ENCODE results near the gene SULT4A1.

The SULT4A1 gene

GRCh38 chr22:43845981-43846380, 16.3 kb downstream of the SULT4A1 start:
- H3K79me2 ChIP-seq (ENCODE audit: insufficient read depth, low read length) = no peaks in the 10 kb centered on the region
- TF ChIP-seq EZH2 (IDR thresholded peaks at IDR 0.05; ENCODE audit: borderline replicate concordance, low read length) (no peak), CTCF (IDR thresholded peaks at IDR 0.05; ENCODE audit: low read length) (no peak)
- H3K4me3 ChIP-seq (ENCODE audit: low read depth, low read length, poor library complexity, severe bottlenecking) = no peak overlapping the region
- peaks cover 8% of the 10 kb centered on the region; the same call in 1 of the 2 replicates for H3K27me3 ChIP-seq (ENCODE audit: insufficient read depth, low read length)
- no peak overlapping the region for H2AFZ ChIP-seq (ENCODE audit: low read length)
- H3K9me2 ChIP-seq (ENCODE audit: low read depth, low read length) = no peaks in the 10 kb centered on the region
- H3F3A ChIP-seq (ENCODE audit: insufficient read depth, low read length) = no peaks in the 10 kb centered on the region
- no peaks in the 10 kb centered on the region for H4K20me1 ChIP-seq (ENCODE audit: insufficient read depth, low read length)
- no peaks in the 10 kb centered on the region for H3K36me3 ChIP-seq (ENCODE audit: insufficient read depth, low read length)
- H3K9ac ChIP-seq (ENCODE audit: low read length) = no peak overlapping the region
- no peak overlapping the region for H3K4me2 ChIP-seq (ENCODE audit: low read length)
- no peaks in the 10 kb centered on the region for H3K4me1 ChIP-seq (ENCODE audit: insufficient read depth, low read length, severe bottlenecking)
- no peak overlapping the region for H3K27ac ChIP-seq (ENCODE audit: low read depth, low read length, poor library complexity, severe bottlenecking)
- H3K9me3 ChIP-seq (ENCODE audit: low read length) = no peaks in the 10 kb centered on the region

- Histone ChIP-seq H3K4me1 (ENCODE audit: insufficient read depth, low read length, severe bottlenecking) (no peaks in the 10 kb centered on the region), H2AFZ (ENCODE audit: low read length) (no peak overlapping the region), H3K9ac (ENCODE audit: low read length) (no peak overlapping the region), H3K27ac (ENCODE audit: low read depth, low read length, poor library complexity, severe bottlenecking) (no peak overlapping the region), H3K36me3 (ENCODE audit: insufficient read depth, low read length) (no peaks in the 10 kb centered on the region), H3K4me2 (ENCODE audit: low read length) (no peak overlapping the region), H3F3A (ENCODE audit: insufficient read depth, low read length) (no peaks in the 10 kb centered on the region), H3K79me2 (ENCODE audit: insufficient read depth, low read length) (no peaks in the 10 kb centered on the region), H3K9me3 (ENCODE audit: low read length) (no peaks in the 10 kb centered on the region), H4K20me1 (ENCODE audit: insufficient read depth, low read length) (no peaks in the 10 kb centered on the region), H3K4me3 (ENCODE audit: low read depth, low read length, poor library complexity, severe bottlenecking) (no peak overlapping the region), H3K9me2 (ENCODE audit: low read depth, low read length) (no peaks in the 10 kb centered on the region), H3K27me3 (ENCODE audit: insufficient read depth, low read length) (peaks cover 8% of the 10 kb centered on the region; the same call in 1 of the 2 replicates)
- TF ChIP-seq EZH2 (IDR thresholded peaks at IDR 0.05; ENCODE audit: borderline replicate concordance, low read length) (no peak), CTCF (IDR thresholded peaks at IDR 0.05; ENCODE audit: low read length) (no peak)
Measured at GRCh38 chr22:43844560-43845545, 17.5 kb downstream of the SULT4A1 start.

GRCh38 chr22:43843783-43844530, 18.4 kb downstream of the SULT4A1 start:
- Histone ChIP-seq H3K9me3 (ENCODE audit: low read length) (no peaks in the 10 kb centered on the region), H3K9me2 (ENCODE audit: low read depth, low read length) (no peaks in the 10 kb centered on the region), H3K4me1 (ENCODE audit: insufficient read depth, low read length, severe bottlenecking) (no peaks in the 10 kb centered on the region), H4K20me1 (ENCODE audit: insufficient read depth, low read length) (no peaks in the 10 kb centered on the region), H3K4me2 (ENCODE audit: low read length) (no peak overlapping the region), H3K36me3 (ENCODE audit: insufficient read depth, low read length) (no peaks in the 10 kb centered on the region), H3K9ac (ENCODE audit: low read length) (no peak overlapping the region), H3K27ac (ENCODE audit: low read depth, low read length, poor library complexity, severe bottlenecking) (no peak overlapping the region), H3K79me2 (ENCODE audit: insufficient read depth, low read length) (no peaks in the 10 kb centered on the region), H3F3A (ENCODE audit: insufficient read depth, low read length) (no peaks in the 10 kb centered on the region), H2AFZ (ENCODE audit: low read length) (no peak overlapping the region), H3K27me3 (ENCODE audit: insufficient read depth, low read length) (peaks cover 8% of the 10 kb centered on the region; the same call in 1 of the 2 replicates), H3K4me3 (ENCODE audit: low read depth, low read length, poor library complexity, severe bottlenecking) (no peak overlapping the region)
- TF ChIP-seq EZH2 (IDR thresholded peaks at IDR 0.05; ENCODE audit: borderline replicate concordance, low read length) = no peak
- no peak for TF ChIP-seq CTCF (IDR thresholded peaks at IDR 0.05; ENCODE audit: low read length)
